Mesenchymal stem cell (in vitro differentiated cells and primary cell): Measurements from ENCODE around the gene TMEM106A.
"Not testable (repeated sequence)": the region's sequence is repeated elsewhere in the genome, so short reads cannot be mapped to it uniquely, and the experiment has no call there.

Source experiments
- DNase-seq: peaks from one replicate; pipeline ENCODE4 v3.0.0-alpha.2; 2013
- H2AFZ ChIP-seq: one replicate; pipeline ENCODE4 v1.6.1; 2013; ENCODE audit warnings: low read depth, mild to moderate bottlenecking, control low read depth, inconsistent platforms, low read length, moderate library complexity
- H2AK5ac ChIP-seq: 2 replicates; pipeline ENCODE4 v1.6.1; 2013; ENCODE audit warnings: low read length, moderate library complexity, mild to moderate bottlenecking, inconsistent platforms; ENCODE audit not compliant: severe bottlenecking
- H2BK120ac ChIP-seq: one replicate; pipeline ENCODE4 v1.6.1; 2013; ENCODE audit warnings: low read depth, mild to moderate bottlenecking, inconsistent platforms, low read length, moderate library complexity
- H2BK12ac ChIP-seq, 2 experiments: one replicate each; pipeline ENCODE4 v1.6.1; 2013; ENCODE audit warnings: inconsistent platforms in 2 of 2, low read length in 2 of 2, mild to moderate bottlenecking in 2 of 2, moderate library complexity in 2 of 2, control low read depth in 1 of 2
- H2BK15ac ChIP-seq: one replicate; pipeline ENCODE4 v1.6.1; 2013; ENCODE audit warnings: mild to moderate bottlenecking, low read depth, inconsistent platforms; ENCODE audit not compliant: poor library complexity, severe bottlenecking
- H2BK5ac ChIP-seq: 2 replicates; pipeline ENCODE4 v1.6.1; 2013; ENCODE audit warnings: low read depth, mild to moderate bottlenecking, low read length, control low read depth, inconsistent platforms; ENCODE audit not compliant: poor library complexity, severe bottlenecking
- H3K14ac ChIP-seq, 2 experiments: one replicate each; pipeline ENCODE4 v1.6.1; 2013; ENCODE audit warnings: inconsistent platforms in 2 of 2, low read length in 2 of 2, control low read depth in 1 of 2, mild to moderate bottlenecking in 1 of 2, moderate library complexity in 1 of 2
- H3K18ac ChIP-seq, 2 experiments: one replicate each; pipeline ENCODE4 v1.6.1; 2013; ENCODE audit warnings: inconsistent platforms in 2 of 2, low read length in 2 of 2, control low read depth in 1 of 2, low read depth in 1 of 2, mild to moderate bottlenecking in 1 of 2
- H3K23ac ChIP-seq, 2 experiments: one replicate each; pipeline ENCODE4 v1.6.1; 2013; ENCODE audit warnings: inconsistent platforms in 2 of 2, low read length in 2 of 2, mild to moderate bottlenecking in 2 of 2, moderate library complexity in 2 of 2, control low read depth in 1 of 2
- H3K27ac ChIP-seq: 2 replicates; pipeline ENCODE4 v1.5.1; 2013; ENCODE audit warnings: mild to moderate bottlenecking, moderate library complexity, low read length, control low read depth, inconsistent platforms; ENCODE audit not compliant: poor library complexity, severe bottlenecking
- H3K27me3 ChIP-seq, 2 experiments: 2 replicates each; pipeline versions ENCODE4 v1.6.1 to v1.7.0; 2013; ENCODE audit warnings: low read length in 2 of 2, mild to moderate bottlenecking in 2 of 2, moderate library complexity in 2 of 2, control low read depth in 1 of 2, inconsistent platforms in 1 of 2; ENCODE audit not compliant: control insufficient read depth in 1 of 2, insufficient read depth in 1 of 2
- H3K36me3 ChIP-seq, 2 experiments: 2 replicates each; pipeline versions ENCODE4 v1.6.1 to v1.7.0; 2013; ENCODE audit warnings: low read length in 2 of 2, control low read depth in 1 of 2, inconsistent platforms in 1 of 2, low read depth in 1 of 2, mild to moderate bottlenecking in 1 of 2; ENCODE audit not compliant: insufficient read depth in 2 of 2, control insufficient read depth in 1 of 2
- H3K4ac ChIP-seq, 2 experiments: one replicate each; pipeline ENCODE4 v1.6.1; 2013; ENCODE audit warnings: inconsistent platforms in 2 of 2, low read length in 2 of 2, mild to moderate bottlenecking in 2 of 2, moderate library complexity in 2 of 2, control low read depth in 1 of 2, low read depth in 1 of 2
- H3K4me1 ChIP-seq: 2 replicates; pipeline ENCODE4 v1.6.1; 2013; ENCODE audit warnings: low read depth, low read length, control low read depth; ENCODE audit not compliant: control insufficient read depth, insufficient read depth
- H3K4me2 ChIP-seq: 2 replicates; pipeline ENCODE4 v1.6.1; 2013; ENCODE audit warnings: low read length, mild to moderate bottlenecking, inconsistent platforms; ENCODE audit not compliant: poor library complexity, severe bottlenecking
- H3K4me3 ChIP-seq, 2 experiments: 2 replicates each; pipeline versions ENCODE4 v1.5.1 to v1.7.0; 2013; ENCODE audit warnings: low read length in 2 of 2, mild to moderate bottlenecking in 2 of 2, control low read depth in 1 of 2, low read depth in 1 of 2; ENCODE audit not compliant: insufficient read depth in 1 of 2
- H3K79me1 ChIP-seq: replicated peaks from 2 replicates; pipeline ENCODE4 v1.6.1; 2013; ENCODE audit warnings: mild to moderate bottlenecking, control low read depth, low read length, inconsistent platforms; ENCODE audit not compliant: poor library complexity, severe bottlenecking
- H3K9ac ChIP-seq: 2 replicates; pipeline ENCODE4 v1.7.0; 2013; ENCODE audit warnings: mild to moderate bottlenecking, low read length, moderate library complexity
- H3K9me3 ChIP-seq: 2 replicates; pipeline ENCODE4 v1.7.0; 2013; ENCODE audit warnings: mild to moderate bottlenecking, low read length; ENCODE audit not compliant: control insufficient read depth
- H4K8ac ChIP-seq: one replicate; pipeline ENCODE4 v1.6.1; 2013; ENCODE audit warnings: inconsistent platforms, mild to moderate bottlenecking, low read length, moderate library complexity
- H4K91ac ChIP-seq: one replicate; pipeline ENCODE4 v1.6.1; 2013; ENCODE audit warnings: mild to moderate bottlenecking, low read length, inconsistent platforms
- WGBS: methylation state at CpG from one replicate; pipeline ENCODE4 v1.1.7; 2013; ENCODE audit warnings: mixed read lengths; 5-methylcytosine and 5-hydroxymethylcytosine counted together

Gene TMEM106A

GRCh38 chr17:43233263-43233662 is 21.6 kb downstream of the TMEM106A start:
- not testable (repeated sequence) for H3K23ac ChIP-seq, H3K14ac ChIP-seq, DNase-seq, H4K8ac ChIP-seq, H3K79me1 ChIP-seq, H2AFZ ChIP-seq, H3K18ac ChIP-seq, H3K4me2 ChIP-seq, H2AK5ac ChIP-seq, H2BK15ac ChIP-seq, H3K27me3 ChIP-seq, H4K91ac ChIP-seq, H2BK5ac ChIP-seq, H3K27ac ChIP-seq, H3K9ac ChIP-seq, H3K4me1 ChIP-seq, H3K36me3 ChIP-seq, H3K4me3 ChIP-seq, H3K4ac ChIP-seq, H2BK120ac ChIP-seq, H3K9me3 ChIP-seq, H2BK12ac ChIP-seq
- WGBS: no CpG with 5 or more reads among the region's 15 CpGs

DNA sequence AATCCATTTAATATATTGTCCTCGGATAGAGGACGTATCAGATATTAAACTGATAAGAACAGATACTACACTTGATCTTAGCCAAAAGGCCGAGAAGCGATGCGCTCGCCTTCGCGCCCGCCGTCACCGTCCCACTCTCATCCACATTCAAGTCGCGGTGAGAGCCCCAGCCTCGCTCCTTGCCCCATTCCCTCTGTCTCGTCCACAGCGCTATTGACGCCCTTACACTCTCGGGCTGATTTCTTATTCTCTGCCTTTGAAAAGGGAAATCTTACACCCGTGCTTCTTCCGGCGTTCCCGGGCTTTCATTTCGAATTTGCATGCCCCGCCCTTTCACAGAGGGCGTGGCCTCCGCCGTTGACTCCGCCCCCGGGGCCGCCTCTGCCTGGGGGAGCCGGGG is 22.2 kb downstream of the TMEM106A start, which contains the start of gene RNU2-1:
TSS of gene RNU2-1 (minus strand) at position 101 of the 400 bp plus-strand sequence.
- not testable (repeated sequence) for H4K8ac ChIP-seq, H2AFZ ChIP-seq, DNase-seq, H3K14ac ChIP-seq, H3K4ac ChIP-seq, H3K36me3 ChIP-seq, H2AK5ac ChIP-seq, H3K23ac ChIP-seq, H2BK12ac ChIP-seq, H3K9me3 ChIP-seq, H3K4me3 ChIP-seq, H3K4me2 ChIP-seq, H3K9ac ChIP-seq, H3K4me1 ChIP-seq, H3K18ac ChIP-seq, H3K27me3 ChIP-seq, H2BK5ac ChIP-seq, H3K27ac ChIP-seq, H4K91ac ChIP-seq, H2BK120ac ChIP-seq, H3K79me1 ChIP-seq, H2BK15ac ChIP-seq
- no CpG with 5 or more reads among the region's 31 CpGs for WGBS

GRCh38 chr17:43239597-43239996 is 27.9 kb downstream of the TMEM106A start:
- H3K9me3 ChIP-seq, DNase-seq, H2BK15ac ChIP-seq, H2BK12ac ChIP-seq, H4K8ac ChIP-seq, H2AK5ac ChIP-seq, H3K4me3 ChIP-seq, H3K4me2 ChIP-seq, H3K27me3 ChIP-seq, H3K36me3 ChIP-seq, H2BK5ac ChIP-seq, H4K91ac ChIP-seq, H3K4ac ChIP-seq, H3K18ac ChIP-seq, H3K27ac ChIP-seq, H3K4me1 ChIP-seq, H3K79me1 ChIP-seq, H2BK120ac ChIP-seq, H2AFZ ChIP-seq, H3K9ac ChIP-seq, H3K14ac ChIP-seq, H3K23ac ChIP-seq: not testable (repeated sequence)
- no CpG with 5 or more reads among the region's 26 CpGs for WGBS

- not testable (repeated sequence) for H3K4me1 ChIP-seq, H3K23ac ChIP-seq, H3K18ac ChIP-seq, H3K14ac ChIP-seq, H3K9ac ChIP-seq, H2BK5ac ChIP-seq, H3K4me3 ChIP-seq, H3K27ac ChIP-seq, DNase-seq, H2BK15ac ChIP-seq, H3K27me3 ChIP-seq, H3K4me2 ChIP-seq, H2BK12ac ChIP-seq, H3K36me3 ChIP-seq, H3K9me3 ChIP-seq, H2AFZ ChIP-seq, H2BK120ac ChIP-seq, H4K8ac ChIP-seq, H3K4ac ChIP-seq, H2AK5ac ChIP-seq, H3K79me1 ChIP-seq, H4K91ac ChIP-seq
- WGBS: no CpG with 5 or more reads among the region's 34 CpGs
Observed at GRCh38 chr17:43240596-43241352, 29.1 kb downstream of the TMEM106A start.
